NK-92 (cell line): ENCODE data around the gene GPR35.

Experiments used
- DNase-seq: peaks from one replicate; lab custom pipeline; 2025; ENCODE audit not compliant: unreplicated experiment; lab: John Stamatoyannopoulos, UW

The GPR35 gene

GRCh38 chr2:240588669-240589068 lies 36.6 kb upstream of the GPR35 start:
- no peak for DNase-seq

- no peak for DNase-seq
These were observed 35.9 kb upstream of the GPR35 start for GRCh38 chr2:240589375-240589774.

GRCh38 chr2:240589850-240590525 lies 35.3 kb upstream of the GPR35 start:
- no peak for DNase-seq

GRCh38 chr2:240590681-240591111 lies 34.6 kb upstream of the GPR35 start:
- no peak for DNase-seq

GRCh38 chr2:240591226-240591625 lies 34.1 kb upstream of the GPR35 start:
- DNase-seq = no peak

GRCh38 chr2:240591784-240592183 lies 33.5 kb upstream of the GPR35 start:
- DNase-seq = no peak

DNA sequence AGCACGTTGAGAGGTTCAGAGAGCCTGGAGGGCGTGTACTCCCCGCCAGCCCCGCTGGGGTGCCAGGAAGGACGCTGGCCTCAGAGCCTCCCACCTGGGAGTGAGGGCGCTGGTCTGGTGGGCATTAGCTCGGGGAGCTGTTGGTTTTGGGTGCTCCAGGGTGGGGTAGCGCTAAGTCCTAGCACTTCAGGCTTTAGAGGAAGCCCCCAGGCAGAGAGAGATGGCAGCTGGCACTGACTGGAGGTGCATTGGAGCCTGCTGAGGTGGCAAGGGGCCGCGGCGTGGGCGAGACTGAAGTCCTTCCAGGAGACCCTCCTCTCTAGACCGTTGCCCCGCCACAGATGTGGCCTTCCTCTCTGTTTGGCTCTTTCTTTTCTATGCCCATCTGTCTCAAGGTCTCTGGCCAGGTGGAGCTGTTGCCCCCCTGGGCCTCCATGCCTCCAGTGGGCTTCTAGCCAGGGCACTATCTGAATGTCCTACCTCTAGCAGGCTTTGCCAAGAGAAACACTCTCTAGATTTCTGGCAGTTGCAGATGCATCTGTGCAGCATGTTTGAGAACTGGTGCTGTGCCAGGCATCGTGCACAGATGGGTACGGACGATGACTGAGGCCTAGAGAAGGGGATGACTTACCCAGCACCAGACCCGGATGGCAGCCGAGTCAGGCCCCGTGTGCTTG lies 32.1 kb upstream of the GPR35 start:
- DNase-seq = no peak

- no peak for DNase-seq
These were observed 31.4 kb upstream of the GPR35 start for GRCh38 chr2:240593703-240594451.

DNA sequence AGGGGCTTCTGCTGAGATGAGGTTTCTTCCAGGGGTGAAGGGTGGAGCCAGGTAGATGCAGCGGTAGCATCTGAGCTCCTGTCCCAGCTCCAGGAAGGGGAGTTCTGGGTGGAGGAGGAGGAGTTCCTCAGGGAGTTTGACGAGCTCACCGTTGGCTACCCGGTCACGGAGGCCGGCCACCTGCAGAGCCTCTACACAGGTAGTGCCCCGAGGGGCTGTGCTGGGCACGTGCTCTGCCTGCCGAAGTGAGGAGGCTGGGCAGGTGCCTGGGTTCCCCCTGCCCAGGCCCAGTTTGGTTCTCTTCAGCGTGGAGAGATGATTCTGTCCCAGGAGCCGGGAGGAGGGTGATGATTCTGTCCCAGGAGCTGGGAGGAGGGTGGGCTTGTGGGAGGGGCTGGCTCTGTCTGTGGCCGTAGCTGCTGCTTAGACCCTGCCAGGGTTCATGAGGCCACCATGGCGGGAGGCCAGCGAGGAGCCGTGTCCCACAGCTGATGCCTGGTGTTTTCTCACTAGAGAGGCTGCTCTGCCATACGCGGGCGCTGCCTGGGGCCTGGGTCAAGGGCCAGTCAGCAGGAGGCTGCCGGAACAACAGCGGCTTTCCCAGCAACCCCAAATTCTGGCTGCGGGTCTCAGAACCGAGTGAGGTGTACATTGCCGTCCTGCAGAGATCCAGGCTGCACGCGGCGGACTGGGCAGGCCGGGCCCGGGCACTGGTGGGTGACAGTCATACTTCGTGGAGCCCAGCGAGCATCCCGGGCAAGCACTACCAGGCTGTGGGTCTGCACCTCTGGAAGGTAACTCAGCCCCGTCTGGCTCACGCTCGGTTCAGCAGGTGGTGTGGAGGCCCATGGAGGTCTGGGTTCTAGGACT lies 30.5 kb upstream of the GPR35 start:
- no peak for DNase-seq

- DNase-seq = no peak
These were observed 29.8 kb upstream of the GPR35 start for GRCh38 chr2:240595381-240596079.

DNA sequence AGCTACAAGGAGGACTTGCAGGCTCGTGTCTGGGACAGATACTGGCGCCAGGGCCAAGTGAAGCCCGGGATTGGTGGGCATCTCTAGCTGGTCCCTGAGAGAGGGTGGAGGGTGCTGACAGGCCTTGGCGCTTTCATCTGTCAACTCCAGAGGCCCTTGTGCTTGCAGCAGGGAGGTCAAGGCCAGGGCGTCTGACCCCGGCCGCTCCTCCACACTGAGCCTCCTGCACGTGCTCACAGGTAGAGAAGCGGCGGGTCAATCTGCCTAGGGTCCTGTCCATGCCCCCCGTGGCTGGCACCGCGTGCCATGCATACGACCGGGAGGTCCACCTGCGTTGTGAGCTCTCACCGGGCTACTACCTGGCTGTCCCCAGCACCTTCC lies 29.2 kb upstream of the GPR35 start:
- DNase-seq = no peak

GRCh38 chr2:240596491-240596931 lies 28.8 kb upstream of the GPR35 start:
- DNase-seq = no peak

GRCh38 chr2:240597054-240597418 lies 28.2 kb upstream of the GPR35 start:
- DNase-seq = no peak

DNA sequence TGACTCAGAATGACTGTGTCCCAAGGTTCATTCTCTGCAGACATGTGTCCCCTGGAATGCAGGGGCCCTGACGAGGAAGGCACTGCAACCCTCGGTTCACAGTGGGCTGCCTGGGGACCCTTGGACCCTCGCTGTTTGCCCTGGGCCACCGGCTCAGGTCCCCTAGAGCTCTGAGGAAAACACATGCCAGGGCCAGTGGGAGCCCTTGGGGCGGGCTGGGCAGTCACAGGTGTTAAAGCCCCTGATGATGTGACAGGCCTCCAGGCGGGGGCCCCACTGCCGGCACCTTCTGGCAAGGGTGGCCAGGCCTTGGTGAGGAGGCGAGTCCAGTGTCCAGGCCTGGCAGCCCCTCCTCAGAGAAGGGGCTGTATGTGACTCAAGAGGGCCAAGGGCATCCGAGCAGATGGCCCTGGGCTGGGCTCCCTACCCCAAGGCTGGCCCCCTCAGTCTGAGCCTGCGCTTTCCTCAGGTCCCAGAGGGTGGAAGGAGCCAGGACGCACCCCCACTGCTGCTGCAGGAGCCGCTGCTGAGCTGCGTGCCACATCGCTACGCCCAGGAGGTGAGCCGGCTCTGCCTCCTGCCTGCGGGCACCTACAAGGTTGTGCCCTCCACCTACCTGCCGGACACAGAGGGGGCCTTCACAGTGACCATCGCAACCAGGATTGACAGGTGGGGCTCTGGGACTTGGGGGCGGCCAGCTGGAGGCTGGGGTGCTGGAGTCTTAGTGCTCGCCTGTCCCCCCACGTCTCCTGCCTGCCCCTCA lies 27.7 kb upstream of the GPR35 start:
- DNase-seq = no peak

- no peak for DNase-seq
These were observed 26.9 kb upstream of the GPR35 start for GRCh38 chr2:240598311-240598911.

DNA sequence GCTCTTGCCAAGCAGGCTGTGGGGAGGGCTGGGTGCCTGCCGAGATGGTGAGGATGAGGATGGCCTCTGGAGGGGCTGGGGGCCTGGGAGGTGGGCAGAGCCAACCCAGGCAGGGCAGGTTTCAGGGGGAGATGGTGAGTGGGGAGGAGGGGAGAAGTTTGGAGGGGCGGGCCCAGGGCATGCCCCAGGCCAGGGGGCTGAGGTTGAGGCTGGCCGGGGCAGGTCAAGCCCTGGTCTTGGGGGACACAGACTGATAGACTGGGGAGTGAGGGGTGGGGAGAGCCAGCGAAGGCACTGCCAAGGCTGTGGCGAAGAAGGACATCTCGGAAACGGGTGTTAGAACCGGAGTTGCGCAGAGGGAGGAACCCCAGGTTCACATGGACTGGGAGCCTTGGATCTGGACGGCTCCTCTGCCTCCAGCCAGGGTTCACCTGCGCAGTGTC lies 26.1 kb upstream of the GPR35 start:
- DNase-seq = no peak

- no peak for DNase-seq
These were observed 24.8 kb upstream of the GPR35 start for GRCh38 chr2:240600451-240600961.

GRCh38 chr2:240601061-240601830 lies 24.0 kb upstream of the GPR35 start:
- no peak for DNase-seq

GRCh38 chr2:240601831-240602160 lies 23.5 kb upstream of the GPR35 start:
- DNase-seq = no peak
